ENCODE results near the gene GPR39. TPM values are rescaled to one million over a fixed set of nuclear protein-coding genes. Genes with fewer than 3 reads are reported as not detected.
"Not testable (repeated sequence)": the region's sequence is repeated elsewhere in the genome, so short reads cannot be mapped to it uniquely, and the experiment has no call there.

Gene GPR39
- total and polyA plus RNA-seq, 8 donors: 0.87 to 16.0 (median 5.5) TPM; not detected in 1

GRCh38 chr2:132392221-132392620 is 24.4 kb upstream of the GPR39 start:
- Histone ChIP-seq H3K27me3 (no peaks in the 10 kb centered on the region), H3K4me3 (no peak overlapping the region), H3K4me1 (no peaks in the 10 kb centered on the region), H3K9me3 (peaks cover 0 to 3% (median 0%) of the 10 kb centered on the region in 4 donors), H3K27ac (no peak overlapping the region), H3K36me3 (no peaks in the 10 kb centered on the region)
- no peak for TF ChIP-seq POLR2AphosphoS5 (IDR thresholded peaks at IDR 0.05)
- TF ChIP-seq EP300 (IDR thresholded peaks at IDR 0.05): no peak
- TF ChIP-seq CTCF (IDR thresholded peaks at IDR 0.05): no peak
- no peak for TF ChIP-seq POLR2A (IDR thresholded peaks at IDR 0.05)
- no peak for DNase-seq
- intact Hi-C loops (cut with DNase I; ENCODE audit: low total_unique reads): no loop called here
- WGBS, 5 donors: 32 to 47% (median 38%) methylated on average over 2 of the region's 2 CpGs

- H3K27ac ChIP-seq: no peak overlapping the region
- no peak for TF ChIP-seq CTCF (IDR thresholded peaks at IDR 0.05)
- TF ChIP-seq POLR2A (IDR thresholded peaks at IDR 0.05): no peak
- no peak for TF ChIP-seq EP300 (IDR thresholded peaks at IDR 0.05)
- TF ChIP-seq POLR2AphosphoS5 (IDR thresholded peaks at IDR 0.05): no peak
- no peak for DNase-seq
- no peak overlapping the region for H3K4me3 ChIP-seq
- WGBS, 5 donors: 80 to 88% (median 86%) methylated on average over 7 of the region's 7 CpGs
- no peaks in the 10 kb centered on the region for H3K4me1 ChIP-seq
- intact Hi-C loops (cut with DNase I; ENCODE audit: low total_unique reads): no loop called here
- no peaks in the 10 kb centered on the region for H3K36me3 ChIP-seq
- no peaks in the 10 kb centered on the region for H3K27me3 ChIP-seq
- H3K9me3 ChIP-seq: peaks cover 0 to 3% (median 0%) of the 10 kb centered on the region in 4 donors
Measured at GRCh38 chr2:132392879-132393278, 23.7 kb upstream of the GPR39 start.

GRCh38 chr2:132397042-132397441 is 19.6 kb upstream of the GPR39 start:
- intact Hi-C loops (cut with DNase I; ENCODE audit: low total_unique reads); DNase-seq: not testable (repeated sequence)
- 46 to 74% (median 69%) methylated on average over 3 of the region's 3 CpGs for WGBS, 5 donors

GRCh38 chr2:132400169-132400900 is 16.3 kb upstream of the GPR39 start:
- no peak for DNase-seq
- no peak overlapping the region for H3K27ac ChIP-seq
- WGBS, 5 donors: 42 to 54% (median 51%) methylated on average over 2 of the region's 2 CpGs
- no peaks in the 10 kb centered on the region for H3K36me3 ChIP-seq
- no peaks in the 10 kb centered on the region for H3K9me3 ChIP-seq
- H3K4me1 ChIP-seq: no peaks in the 10 kb centered on the region
- H3K4me3 ChIP-seq: no peak overlapping the region
- TF ChIP-seq EP300 (IDR thresholded peaks at IDR 0.05) (no peak), CTCF (IDR thresholded peaks at IDR 0.05) (no peak), POLR2AphosphoS5 (IDR thresholded peaks at IDR 0.05) (no peak), POLR2A (IDR thresholded peaks at IDR 0.05) (no peak)
- intact Hi-C loops (cut with DNase I; ENCODE audit: low total_unique reads): no loop called here
- H3K27me3 ChIP-seq: no peaks in the 10 kb centered on the region

More at GRCh38 chr2:132397042-132397441, 19.6 kb upstream of the GPR39 start:
- not testable (repeated sequence) for H3K4me1 ChIP-seq, H3K27me3 ChIP-seq, H3K27ac ChIP-seq, H3K9me3 ChIP-seq, H3K4me3 ChIP-seq, H3K36me3 ChIP-seq

GRCh38 chr2:132400901-132401240 is 15.7 kb upstream of the GPR39 start:
- H3K27me3 ChIP-seq: no peaks in the 10 kb centered on the region
- H3K9me3 ChIP-seq: no peaks in the 10 kb centered on the region
- TF ChIP-seq POLR2A (IDR thresholded peaks at IDR 0.05): no peak
- TF ChIP-seq POLR2AphosphoS5 (IDR thresholded peaks at IDR 0.05): no peak
- no peak for TF ChIP-seq CTCF (IDR thresholded peaks at IDR 0.05)
- intact Hi-C loops (cut with DNase I; ENCODE audit: low total_unique reads): no loop called here
- no peak overlapping the region for H3K27ac ChIP-seq
- 78 to 89% (median 82%) methylated on average over 2 of the region's 2 CpGs for WGBS, 5 donors
- no peak overlapping the region for H3K4me3 ChIP-seq
- DNase-seq: no peak
- no peaks in the 10 kb centered on the region for H3K36me3 ChIP-seq
- no peaks in the 10 kb centered on the region for H3K4me1 ChIP-seq
